Measurements from ENCODE around the gene HOXC4. TPM values are rescaled to one million over a fixed set of nuclear protein-coding genes. Genes with fewer than 3 reads are reported as not detected.
A peak's percentile ranks its signal among the peaks of the same experiment; 100 is the strongest.
"Not testable (repeated sequence)": the region's sequence is repeated elsewhere in the genome, so short reads cannot be mapped to it uniquely, and the experiment has no call there.

HOXC4 gene
- total RNA-seq, 1 experiment from 2014 or later = 4.1 TPM

GRCh38 chr12:54074308-54074707 is 20.7 kb downstream of the HOXC4 start:
- intact Hi-C loops (cut with micrococcal nuclease; ENCODE audit: unreplicated experiment) = no loop called here
- Mint-ChIP-seq H3K4me1 (ENCODE audit: low read depth, unreplicated experiment) (peaks cover 5% of the 10 kb centered on the region), H3K4me3 (ENCODE audit: unreplicated experiment) (no peak overlapping the region), H3K27me3 (ENCODE audit: insufficient read depth, unreplicated experiment) (no peaks in the 10 kb centered on the region), H3K36me3 (ENCODE audit: insufficient read depth, unreplicated experiment) (no peaks in the 10 kb centered on the region), H3K9me3 (ENCODE audit: unreplicated experiment) (no peaks in the 10 kb centered on the region), H3K27ac (ENCODE audit: unreplicated experiment) (no peak overlapping the region)
- no peaks in the 10 kb centered on the region for H3K36me3 ChIP-seq (ENCODE audit: control insufficient read depth, insufficient read depth, low read length)
- H3K4me3 ChIP-seq (ENCODE audit: low read depth, low read length) = no peak overlapping the region
- H3K9me3 ChIP-seq = no peaks in the 10 kb centered on the region
- no peak for TF ChIP-seq CTCF (IDR thresholded peaks at IDR 0.05; ENCODE audit: insufficient read depth in 1 of 2, low read depth in 1 of 2, low read length in 1 of 2, severe bottlenecking in 1 of 2, unreplicated experiment in 1 of 2)
- no peak for DNase-seq
- BruUV-seq (replicated peaks) = no TSS peak
- ChIA-PET POLR2A (interaction anchor here (0.6 kb wide), 1 partner anchor 69 kb away, joined by 4 read pairs; no protein-coding TSS in a partner anchor), CTCF (no interaction called here)
- no peaks in the 10 kb centered on the region for H3K27me3 ChIP-seq (replicated peaks; ENCODE audit: control insufficient read depth, insufficient read depth, low read length)
- H3K4me1 ChIP-seq = no peaks in the 10 kb centered on the region

GRCh38 chr12:54075409-54075808 is 21.8 kb downstream of the HOXC4 start:
- Histone ChIP-seq H3K4me1 (no peaks in the 10 kb centered on the region), H3K9me3 (no peaks in the 10 kb centered on the region), H3K27me3 (replicated peaks; ENCODE audit: control insufficient read depth, insufficient read depth, low read length) (no peaks in the 10 kb centered on the region), H3K36me3 (ENCODE audit: control insufficient read depth, insufficient read depth, low read length) (no peaks in the 10 kb centered on the region), H3K4me3 (ENCODE audit: low read depth, low read length) (no peak overlapping the region)
- H3K4me3 Mint-ChIP-seq (ENCODE audit: unreplicated experiment) = no peak overlapping the region
- intact Hi-C loops (cut with micrococcal nuclease; ENCODE audit: unreplicated experiment) = no loop called here
- no peaks in the 10 kb centered on the region for H3K9me3 Mint-ChIP-seq (ENCODE audit: unreplicated experiment)
- no peak for DNase-seq
- no peak for TF ChIP-seq CTCF (IDR thresholded peaks at IDR 0.05; ENCODE audit: insufficient read depth in 1 of 2, low read depth in 1 of 2, low read length in 1 of 2, severe bottlenecking in 1 of 2, unreplicated experiment in 1 of 2)
- BruUV-seq (replicated peaks) = no TSS peak
- H3K27me3 Mint-ChIP-seq (ENCODE audit: insufficient read depth, unreplicated experiment) = no peaks in the 10 kb centered on the region
- ChIA-PET POLR2A (no interaction called here), CTCF (no interaction called here)
- no peaks in the 10 kb centered on the region for H3K36me3 Mint-ChIP-seq (ENCODE audit: insufficient read depth, unreplicated experiment)
- H3K27ac Mint-ChIP-seq (ENCODE audit: unreplicated experiment) = no peak overlapping the region
- peaks cover 10% of the 10 kb centered on the region for H3K4me1 Mint-ChIP-seq (ENCODE audit: low read depth, unreplicated experiment)

- Histone ChIP-seq H3K27me3 (replicated peaks; ENCODE audit: control insufficient read depth, insufficient read depth, low read length) (no peaks in the 10 kb centered on the region), H3K4me3 (ENCODE audit: low read depth, low read length) (no peak overlapping the region), H3K9me3 (no peaks in the 10 kb centered on the region), H3K4me1 (no peaks in the 10 kb centered on the region), H3K36me3 (ENCODE audit: control insufficient read depth, insufficient read depth, low read length) (no peaks in the 10 kb centered on the region)
- no peak for DNase-seq
- intact Hi-C loops (cut with micrococcal nuclease; ENCODE audit: unreplicated experiment) = no loop called here
- CTCF ChIA-PET = no interaction called here
- no peak overlapping the region for H3K4me3 Mint-ChIP-seq (ENCODE audit: unreplicated experiment)
- peaks cover 16% of the 10 kb centered on the region for H3K4me1 Mint-ChIP-seq (ENCODE audit: low read depth, unreplicated experiment)
- no peak for TF ChIP-seq CTCF (IDR thresholded peaks at IDR 0.05; ENCODE audit: insufficient read depth in 1 of 2, low read depth in 1 of 2, low read length in 1 of 2, severe bottlenecking in 1 of 2, unreplicated experiment in 1 of 2)
- no TSS peak for BruUV-seq (replicated peaks)
- H3K27ac Mint-ChIP-seq (ENCODE audit: unreplicated experiment) = no peak overlapping the region
- H3K36me3 Mint-ChIP-seq (ENCODE audit: insufficient read depth, unreplicated experiment) = no peaks in the 10 kb centered on the region
- no peaks in the 10 kb centered on the region for H3K27me3 Mint-ChIP-seq (ENCODE audit: insufficient read depth, unreplicated experiment)
- H3K9me3 Mint-ChIP-seq (ENCODE audit: unreplicated experiment) = no peaks in the 10 kb centered on the region
- POLR2A ChIA-PET = no interaction called here
Measured at GRCh38 chr12:54075974-54076373, 22.3 kb downstream of the HOXC4 start.

GRCh38 chr12:54077843-54078242 is 24.2 kb downstream of the HOXC4 start:
- intact Hi-C loops (cut with micrococcal nuclease; ENCODE audit: unreplicated experiment); H3K4me1 ChIP-seq; H3K27me3 Mint-ChIP-seq (ENCODE audit: insufficient read depth, unreplicated experiment); H3K9me3 Mint-ChIP-seq (ENCODE audit: unreplicated experiment); H3K27me3 ChIP-seq (replicated peaks; ENCODE audit: control insufficient read depth, insufficient read depth, low read length); H3K4me3 Mint-ChIP-seq (ENCODE audit: unreplicated experiment); H3K36me3 Mint-ChIP-seq (ENCODE audit: insufficient read depth, unreplicated experiment); BruUV-seq (replicated peaks); DNase-seq; H3K9me3 ChIP-seq; H3K4me3 ChIP-seq (ENCODE audit: low read depth, low read length); H3K36me3 ChIP-seq (ENCODE audit: control insufficient read depth, insufficient read depth, low read length): not testable (repeated sequence)
- ChIA-PET CTCF (interaction anchor here (0.6 kb wide), 1 partner anchor 93 kb away, joined by 3 read pairs; the partner anchor contains the start of gene HOXC10), POLR2A (interaction anchor here (0.6 kb wide), 1 partner anchor 291 kb away, joined by 3 read pairs; no protein-coding TSS in a partner anchor)
- peaks cover 31% of the 10 kb centered on the region for H3K4me1 Mint-ChIP-seq (ENCODE audit: low read depth, unreplicated experiment)
- peak overlapping the region; percentile 53 for H3K27ac Mint-ChIP-seq (ENCODE audit: unreplicated experiment)

GRCh38 chr12:54079115-54079514 is 25.5 kb downstream of the HOXC4 start:
- H3K4me1 ChIP-seq; H3K36me3 Mint-ChIP-seq (ENCODE audit: insufficient read depth, unreplicated experiment); H3K27me3 Mint-ChIP-seq (ENCODE audit: insufficient read depth, unreplicated experiment); H3K27me3 ChIP-seq (replicated peaks; ENCODE audit: control insufficient read depth, insufficient read depth, low read length); H3K9me3 Mint-ChIP-seq (ENCODE audit: unreplicated experiment); H3K36me3 ChIP-seq (ENCODE audit: control insufficient read depth, insufficient read depth, low read length); H3K4me3 Mint-ChIP-seq (ENCODE audit: unreplicated experiment); BruUV-seq (replicated peaks); H3K27ac Mint-ChIP-seq (ENCODE audit: unreplicated experiment); CTCF ChIA-PET; H3K9me3 ChIP-seq; H3K4me3 ChIP-seq (ENCODE audit: low read depth, low read length); DNase-seq; intact Hi-C loops (cut with micrococcal nuclease; ENCODE audit: unreplicated experiment); POLR2A ChIA-PET: not testable (repeated sequence)
- peaks cover 39% of the 10 kb centered on the region for H3K4me1 Mint-ChIP-seq (ENCODE audit: low read depth, unreplicated experiment)
